PC-3 (cell line): Measurements from ENCODE around the gene RAN. TPM values are rescaled to one million over a fixed set of nuclear protein-coding genes. Genes with fewer than 3 reads are reported as not detected.
"Not testable (repeated sequence)": the region's sequence is repeated elsewhere in the genome, so short reads cannot be mapped to it uniquely, and the experiment has no call there.

Experiments used
- ATAC-seq: fragments of 200-7000 bp; cut with Tn5 transposase; 2 replicates; pipeline ENCODE4 v1.9.1; 2020; ENCODE audit warnings: mild to moderate bottlenecking, moderate library complexity
- BruUV-seq: library from RNA; stranded (reverse); fragments of 400-500 nt; replicated peaks from 2 replicates; lab custom pipeline; 2021; lab: Mats Ljungman, UMichigan
- CTCF ChIA-PET: fragments of 300-600 bp; sonication (Branson Sonifier 250); formaldehyde crosslinking; loops from one replicate; lab custom pipeline; 2022; ENCODE audit warnings: antibody characterized with exemption; lab: Charles Lee
- POLR2A ChIA-PET: fragments of 300-600 bp; sonication (Branson Sonifier 250); formaldehyde crosslinking; loops from one replicate; lab custom pipeline; 2022; ENCODE audit warnings: antibody characterized with exemption; ENCODE audit not compliant: unreplicated experiment; lab: Charles Lee
- DNase-seq: peaks from one replicate; pipeline ENCODE4 v3.0.0-alpha.2; 2015
- H2AFZ ChIP-seq: fragments of 300-600 bp; sonication (generic); 2 replicates; pipeline ENCODE4 v1.6.0; 2016; ENCODE audit warnings: antibody characterized with exemption, low read length
- H3F3A ChIP-seq: fragments of 300-600 bp; sonication (generic); one replicate; pipeline ENCODE4 v1.6.0; 2017; ENCODE audit warnings: antibody characterized with exemption, low read length, control low read depth, mild to moderate bottlenecking; ENCODE audit not compliant: unreplicated experiment
- H3K27ac ChIP-seq: fragments of 300-600 bp; sonication (generic); 2 replicates; pipeline ENCODE4 v1.5.1; 2016; ENCODE audit warnings: mild to moderate bottlenecking, low read length
- H3K27me3 ChIP-seq: fragments of 300-600 bp; sonication (generic); 2 replicates; pipeline ENCODE4 v1.6.1; 2016; ENCODE audit warnings: low read length, mixed read lengths
- H3K36me3 ChIP-seq: fragments of 300-600 bp; sonication (generic); 2 replicates; pipeline ENCODE4 v1.6.1; 2016; ENCODE audit warnings: low read depth, mixed run types, low read length, mixed read lengths
- H3K4me1 ChIP-seq: fragments of 300-600 bp; sonication (generic); 2 replicates; pipeline ENCODE4 v1.5.1; 2016; ENCODE audit warnings: low read length; ENCODE audit not compliant: insufficient read depth
- H3K4me2 ChIP-seq: fragments of 300-600 bp; sonication (generic); 2 replicates; pipeline ENCODE4 v1.6.0; 2016; ENCODE audit warnings: low read length
- H3K4me3 ChIP-seq: fragments of 300-600 bp; sonication (generic); 2 replicates; pipeline ENCODE4 v1.5.1; 2016; ENCODE audit warnings: mild to moderate bottlenecking, low read length, mixed read lengths
- H3K79me2 ChIP-seq: fragments of 300-600 bp; sonication (generic); 2 replicates; pipeline ENCODE4 v1.6.1; 2017; ENCODE audit warnings: low read length, mixed read lengths
- H3K9ac ChIP-seq: fragments of 300-600 bp; sonication (generic); 2 replicates; pipeline ENCODE4 v1.6.0; 2016; ENCODE audit warnings: mild to moderate bottlenecking, low read length
- H3K9me2 ChIP-seq: fragments of 300-600 bp; sonication (generic); replicated peaks from 2 replicates; pipeline ENCODE4 v1.6.1; 2016; ENCODE audit warnings: mixed run types, low read length, mixed read lengths
- H3K9me3 ChIP-seq: fragments of 300-600 bp; sonication (generic); 2 replicates; pipeline ENCODE4 v1.6.1; 2016; ENCODE audit warnings: low read length, mixed read lengths
- H4K20me1 ChIP-seq: fragments of 300-600 bp; sonication (generic); 2 replicates; pipeline ENCODE4 v1.6.1; 2016; ENCODE audit warnings: low read length, mixed read lengths
- CTCF ChIP-seq: fragments of 300-600 bp; sonication (generic); conservative IDR thresholded peaks from 2 replicates; pipeline ENCODE4 v1.5.1; 2017; ENCODE audit warnings: antibody characterized with exemption, low read depth, mild to moderate bottlenecking, low read length
- EZH2 ChIP-seq: fragments of 300-600 bp; sonication (generic); IDR thresholded peaks from one replicate; pipeline ENCODE4 v1.6.1; 2017; ENCODE audit warnings: antibody characterized with exemption, mild to moderate bottlenecking, low read length; ENCODE audit not compliant: unreplicated experiment
- EZH2phosphoT487 ChIP-seq: fragments of 300-600 bp; sonication (generic); IDR thresholded peaks from 2 replicates; pipeline ENCODE4 v1.6.1; 2018; ENCODE audit warnings: mild to moderate bottlenecking, antibody characterized with exemption, low read length, borderline replicate concordance
- intact Hi-C: fragments of 100-400 bp; cut with micrococcal nuclease; formaldehyde crosslinking; loops from 2 replicates; pipeline ENCODE4 v1.9.0; 2023
- total RNA-seq: library from RNA; depleted of rRNA; stranded (reverse); fragments of >200 nt; gene quantifications from 2 replicates; pipeline ENCODE4 v1.2.3, GENCODE V29; 2014

Gene RAN
- total RNA-seq, 1 experiment from 2014 or later = 3,371 TPM

- Histone ChIP-seq H3K79me2 (no peaks in the 10 kb centered on the region), H3K9ac (no peak overlapping the region), H3K36me3 (no peaks in the 10 kb centered on the region), H3F3A (no peaks in the 10 kb centered on the region), H3K9me3 (no peaks in the 10 kb centered on the region), H3K4me1 (no peaks in the 10 kb centered on the region), H2AFZ (no peak overlapping the region), H3K4me2 (no peak overlapping the region), H3K27me3 (peaks cover 43% of the 10 kb centered on the region), H3K9me2 (no peaks in the 10 kb centered on the region), H3K4me3 (no peak overlapping the region), H3K27ac (no peak overlapping the region), H4K20me1 (no peaks in the 10 kb centered on the region)
- ChIA-PET CTCF (no interaction called here), POLR2A (no interaction called here)
- ATAC-seq (no peak), DNase-seq (no peak)
- TF ChIP-seq EZH2 = no peak
- TF ChIP-seq CTCF = no peak
- no peak for TF ChIP-seq EZH2phosphoT487
- no TSS peak for BruUV-seq
- intact Hi-C loops = no loop called here
Measured at GRCh38 chr12:130904064-130904463, 32.2 kb downstream of the RAN start.

- H3F3A ChIP-seq, H3K36me3 ChIP-seq, H4K20me1 ChIP-seq, H3K9me2 ChIP-seq, CTCF ChIA-PET, BruUV-seq, DNase-seq, H3K4me1 ChIP-seq, POLR2A ChIA-PET, H3K9ac ChIP-seq, H2AFZ ChIP-seq, H3K27ac ChIP-seq, H3K4me2 ChIP-seq, intact Hi-C loops, ATAC-seq, H3K4me3 ChIP-seq, H3K9me3 ChIP-seq, H3K79me2 ChIP-seq: not testable (repeated sequence)
- peaks cover 51% of the 10 kb centered on the region for H3K27me3 ChIP-seq
Measured at GRCh38 chr12:130904936-130905455, 33.1 kb downstream of the RAN start.

- Histone ChIP-seq H3K4me1 (no peaks in the 10 kb centered on the region), H3K27ac (no peak overlapping the region), H3K36me3 (no peaks in the 10 kb centered on the region), H3K4me2 (no peak overlapping the region), H3F3A (no peaks in the 10 kb centered on the region), H3K27me3 (peaks cover 30% of the 10 kb centered on the region), H3K9ac (no peak overlapping the region), H4K20me1 (no peaks in the 10 kb centered on the region), H2AFZ (no peak overlapping the region), H3K9me2 (no peaks in the 10 kb centered on the region), H3K79me2 (no peaks in the 10 kb centered on the region), H3K4me3 (no peak overlapping the region), H3K9me3 (peaks cover 13% of the 10 kb centered on the region)
- ATAC-seq (no peak), DNase-seq (no peak)
- POLR2A ChIA-PET = no interaction called here
- intact Hi-C loops = no loop called here
- BruUV-seq = no TSS peak
- CTCF ChIA-PET = interaction anchor here (0.7 kb wide), 1 partner anchor 252 kb away, joined by 3 read pairs; no protein-coding TSS in a partner anchor
- no peak for TF ChIP-seq EZH2phosphoT487
Measured at GRCh38 chr12:130909111-130909510, 37.2 kb downstream of the RAN start.

- Histone ChIP-seq H3K9me3 (peaks cover 13% of the 10 kb centered on the region), H4K20me1 (no peaks in the 10 kb centered on the region), H3K9me2 (no peaks in the 10 kb centered on the region), H3K4me1 (no peaks in the 10 kb centered on the region), H3K4me3 (no peak overlapping the region), H2AFZ (no peak overlapping the region), H3K4me2 (no peak overlapping the region), H3F3A (no peaks in the 10 kb centered on the region), H3K79me2 (no peaks in the 10 kb centered on the region), H3K9ac (no peak overlapping the region), H3K27ac (no peak overlapping the region), H3K27me3 (peaks cover 45% of the 10 kb centered on the region), H3K36me3 (no peaks in the 10 kb centered on the region)
- TF ChIP-seq CTCF (no peak), EZH2 (no peak), EZH2phosphoT487 (no peak)
- CTCF ChIA-PET = no interaction called here
- POLR2A ChIA-PET = no interaction called here
- intact Hi-C loops = no loop called here
- no peak for ATAC-seq
- no peak for DNase-seq
- BruUV-seq = no TSS peak
Measured at GRCh38 chr12:130911193-130911592, 39.3 kb downstream of the RAN start.
